ENCODE measurements around the gene OR52B6. TPM values are rescaled to one million over a fixed set of nuclear protein-coding genes. Genes with fewer than 3 reads are reported as not detected.

Gene OR52B6, protein sequence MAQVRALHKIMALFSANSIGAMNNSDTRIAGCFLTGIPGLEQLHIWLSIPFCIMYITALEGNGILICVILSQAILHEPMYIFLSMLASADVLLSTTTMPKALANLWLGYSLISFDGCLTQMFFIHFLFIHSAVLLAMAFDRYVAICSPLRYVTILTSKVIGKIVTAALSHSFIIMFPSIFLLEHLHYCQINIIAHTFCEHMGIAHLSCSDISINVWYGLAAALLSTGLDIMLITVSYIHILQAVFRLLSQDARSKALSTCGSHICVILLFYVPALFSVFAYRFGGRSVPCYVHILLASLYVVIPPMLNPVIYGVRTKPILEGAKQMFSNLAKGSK
- not detected in 2 replicates for total RNA-seq (2012; rRNA removed)

DNA sequence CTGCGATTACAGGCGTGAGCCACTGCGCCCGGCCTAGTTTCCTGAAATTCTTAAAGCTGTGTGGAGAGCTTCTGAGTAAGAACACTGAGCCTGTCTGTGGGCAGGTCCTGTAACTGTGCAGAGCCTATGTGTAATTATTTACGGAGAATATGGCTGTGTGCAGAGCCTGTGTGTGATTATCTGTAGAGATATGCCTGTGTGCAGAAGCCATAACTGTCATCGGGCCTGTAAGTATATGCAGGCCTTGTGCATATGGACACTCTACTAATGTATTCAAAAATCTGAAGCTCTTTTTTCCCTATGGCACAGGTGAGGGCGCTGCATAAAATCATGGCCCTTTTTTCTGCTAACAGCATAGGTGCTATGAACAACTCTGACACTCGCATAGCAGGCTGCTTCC is at the start of gene OR52B6:
Gene OR52B6, plus strand, starts transcription at position 301 of the 400 bp plus-strand sequence. Its CDS starts 0 bp downstream, at position 301.
- H3K9ac ChIP-seq (ENCODE audit: low read depth, low read length): no peak within 1 kb of the TSS
- H3K4me1 ChIP-seq (ENCODE audit: control insufficient read depth, insufficient read depth, low read length): no peaks in the 10 kb centered on the region
- peaks cover 3% of the 10 kb centered on the region for H3K27me3 ChIP-seq (ENCODE audit: control insufficient read depth, insufficient read depth, low read length)
- no peaks in the 10 kb centered on the region for H3K9me3 ChIP-seq (replicated peaks; ENCODE audit: low read length)
- no peak within 1 kb of the TSS for H3K4me2 ChIP-seq (ENCODE audit: low read length)
- no peaks in the 10 kb centered on the region for H3K36me3 ChIP-seq (ENCODE audit: insufficient read depth, low read length)
- no peak within 1 kb of the TSS for H3K4me3 ChIP-seq (ENCODE audit: low read length)

DNA sequence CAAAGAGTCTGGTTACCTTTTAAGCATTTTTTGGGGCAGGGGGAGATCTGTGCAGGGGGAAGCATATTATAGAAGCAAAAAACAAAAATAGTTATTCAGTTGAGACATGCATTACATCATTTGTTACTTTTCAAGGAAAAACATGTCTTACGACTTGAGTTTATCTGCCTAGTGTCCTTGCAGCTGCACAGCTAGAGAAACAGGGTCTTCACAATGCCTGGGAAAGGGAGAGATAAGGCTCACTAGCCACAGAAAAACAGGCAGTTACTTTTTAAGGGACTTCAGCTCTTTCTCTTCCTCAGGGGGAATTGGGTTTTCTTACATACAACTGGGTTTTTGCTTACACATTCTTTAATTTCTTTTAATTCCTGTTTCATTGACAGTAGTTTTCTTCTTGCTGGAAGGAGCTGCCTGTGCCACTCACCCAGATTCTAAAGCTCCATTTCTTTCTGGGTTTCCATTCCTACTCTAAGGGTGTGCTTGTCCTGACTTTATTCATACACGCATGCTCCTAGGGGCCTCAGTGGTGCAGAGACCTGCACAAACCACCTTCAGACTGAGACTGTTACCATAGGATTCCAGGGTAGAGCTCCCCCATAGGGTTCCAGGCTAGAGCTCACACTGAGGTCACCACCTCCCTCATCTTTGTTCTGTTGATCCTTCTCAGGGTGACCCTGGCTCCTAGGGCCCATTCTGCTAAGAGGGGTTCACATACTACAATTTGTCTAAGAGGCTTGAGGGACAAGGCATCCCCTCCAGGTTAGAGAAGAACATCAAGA is 49.4 kb upstream of the OR52B6 start:
- H3K4me3 ChIP-seq (ENCODE audit: low read length): no peak overlapping the region
- peaks cover 13% of the 10 kb centered on the region for H3K27me3 ChIP-seq (ENCODE audit: control insufficient read depth, insufficient read depth, low read length)
- H3K9me3 ChIP-seq (replicated peaks; ENCODE audit: low read length): no peaks in the 10 kb centered on the region
- H3K4me2 ChIP-seq (ENCODE audit: low read length): no peak overlapping the region
- H3K36me3 ChIP-seq (ENCODE audit: insufficient read depth, low read length): no peaks in the 10 kb centered on the region
- no peak overlapping the region for H3K9ac ChIP-seq (ENCODE audit: low read depth, low read length)
- no peaks in the 10 kb centered on the region for H3K4me1 ChIP-seq (ENCODE audit: control insufficient read depth, insufficient read depth, low read length)

DNA sequence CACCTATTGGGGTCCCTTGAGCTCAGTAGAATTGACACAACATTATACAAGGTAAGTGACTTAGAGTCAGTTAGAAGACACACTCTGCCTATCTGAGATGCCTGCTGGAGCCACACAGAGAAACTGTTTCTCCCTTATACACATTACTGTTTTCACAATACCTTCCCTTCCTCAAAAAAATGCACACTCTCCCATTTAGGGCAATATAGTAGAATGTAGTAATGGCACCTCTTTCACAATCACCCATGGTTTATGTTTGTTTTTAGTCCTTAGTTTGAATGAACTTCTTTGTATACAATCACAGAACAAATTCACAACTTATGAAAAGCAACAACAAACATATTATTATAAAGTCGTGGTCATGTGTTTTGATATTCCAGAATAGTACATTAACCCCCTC is 46.6 kb upstream of the OR52B6 start:
- H3K4me3 ChIP-seq (ENCODE audit: low read length): no peak overlapping the region
- H3K4me1 ChIP-seq (ENCODE audit: control insufficient read depth, insufficient read depth, low read length): no peaks in the 10 kb centered on the region
- no peaks in the 10 kb centered on the region for H3K9me3 ChIP-seq (replicated peaks; ENCODE audit: low read length)
- H3K4me2 ChIP-seq (ENCODE audit: low read length): no peak overlapping the region
- no peaks in the 10 kb centered on the region for H3K36me3 ChIP-seq (ENCODE audit: insufficient read depth, low read length)
- H3K27me3 ChIP-seq (ENCODE audit: control insufficient read depth, insufficient read depth, low read length): peaks cover 11% of the 10 kb centered on the region
- no peak overlapping the region for H3K9ac ChIP-seq (ENCODE audit: low read depth, low read length)

DNA sequence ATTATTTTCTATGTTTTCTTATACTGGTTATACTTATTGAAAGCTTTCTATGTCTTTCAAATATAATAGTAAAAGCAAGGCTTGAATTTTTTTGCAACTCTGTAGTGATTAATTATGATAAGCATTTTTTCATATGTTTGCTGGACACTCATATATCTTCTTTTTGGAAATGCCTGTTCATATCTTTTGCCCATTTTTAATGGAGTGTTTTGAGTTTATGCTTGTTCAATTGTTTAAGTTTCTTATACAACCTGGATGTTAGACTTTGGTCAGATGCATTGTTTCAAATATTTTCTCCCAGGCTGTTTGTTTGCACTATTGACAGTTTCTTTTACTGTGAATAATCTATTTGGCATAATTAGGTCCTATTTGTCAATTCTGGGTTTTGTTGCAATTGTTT is 44.2 kb upstream of the OR52B6 start:
- H3K36me3 ChIP-seq (ENCODE audit: insufficient read depth, low read length): no peaks in the 10 kb centered on the region
- no peak overlapping the region for H3K4me3 ChIP-seq (ENCODE audit: low read length)
- H3K4me1 ChIP-seq (ENCODE audit: control insufficient read depth, insufficient read depth, low read length): no peaks in the 10 kb centered on the region
- H3K9ac ChIP-seq (ENCODE audit: low read depth, low read length): no peak overlapping the region
- H3K27me3 ChIP-seq (ENCODE audit: control insufficient read depth, insufficient read depth, low read length): peaks cover 10% of the 10 kb centered on the region
- no peak overlapping the region for H3K4me2 ChIP-seq (ENCODE audit: low read length)
- no peaks in the 10 kb centered on the region for H3K9me3 ChIP-seq (replicated peaks; ENCODE audit: low read length)

DNA sequence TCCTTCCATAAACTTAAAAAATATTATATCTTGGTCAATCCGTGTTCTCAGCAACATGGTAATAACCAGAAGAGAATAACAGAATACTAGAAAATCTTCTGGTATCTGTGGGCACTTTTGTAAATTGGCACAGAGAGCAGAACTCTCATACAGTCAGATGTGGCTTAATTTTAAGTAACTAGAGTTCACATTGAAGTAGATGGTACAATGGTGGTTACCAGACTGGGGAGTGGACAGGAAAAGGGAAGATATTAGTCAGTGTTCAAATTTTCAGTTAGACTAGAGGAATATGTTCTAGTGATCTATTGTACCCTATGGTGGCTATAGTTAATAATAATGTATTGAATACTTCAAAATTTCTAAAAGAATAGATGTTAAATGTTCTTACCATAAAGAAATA is 39.2 kb upstream of the OR52B6 start:
- Histone ChIP-seq H3K4me1 (ENCODE audit: control insufficient read depth, insufficient read depth, low read length) (no peaks in the 10 kb centered on the region), H3K27me3 (ENCODE audit: control insufficient read depth, insufficient read depth, low read length) (no peaks in the 10 kb centered on the region), H3K36me3 (ENCODE audit: insufficient read depth, low read length) (no peaks in the 10 kb centered on the region), H3K9ac (ENCODE audit: low read depth, low read length) (no peak overlapping the region), H3K4me3 (ENCODE audit: low read length) (no peak overlapping the region), H3K4me2 (ENCODE audit: low read length) (no peak overlapping the region), H3K9me3 (replicated peaks; ENCODE audit: low read length) (no peaks in the 10 kb centered on the region)

DNA sequence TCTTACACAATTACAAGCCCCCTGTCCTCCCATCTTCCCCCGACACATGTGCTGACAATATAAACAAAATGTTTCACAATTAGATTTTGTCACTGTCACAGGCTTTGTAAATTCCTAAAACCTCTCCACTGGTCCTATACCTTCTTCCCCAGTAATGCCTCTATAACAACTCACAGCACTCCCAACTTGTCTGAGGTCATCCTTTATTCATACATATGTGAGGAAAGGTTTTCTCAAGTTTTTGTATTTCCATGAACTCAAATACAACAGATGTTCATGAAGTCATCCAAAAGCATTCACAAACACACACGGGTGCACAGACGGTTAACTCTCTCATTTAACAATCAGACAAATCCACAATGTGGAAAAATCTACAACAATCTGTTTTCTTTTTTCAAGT is 34.2 kb upstream of the OR52B6 start:
- Histone ChIP-seq H3K9ac (ENCODE audit: low read depth, low read length) (no peak overlapping the region), H3K4me3 (ENCODE audit: low read length) (no peak overlapping the region)

DNA sequence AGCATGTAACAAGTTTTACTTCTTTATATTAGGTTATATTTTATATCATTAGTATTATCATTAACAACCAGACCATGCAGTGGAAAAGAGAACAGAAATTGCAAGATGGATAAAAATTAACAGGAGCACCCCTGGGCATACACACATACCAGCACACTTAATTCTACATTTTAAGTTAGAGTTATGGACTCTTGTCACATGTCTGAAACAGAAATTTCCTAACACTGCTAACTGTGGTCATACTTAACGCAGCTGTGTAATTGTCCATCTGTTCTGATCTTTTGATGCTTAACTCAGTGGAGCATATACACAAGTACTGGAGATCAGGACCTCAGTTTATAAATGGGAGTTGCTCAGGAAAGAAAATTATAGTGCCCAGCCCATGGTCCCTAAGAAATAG is 32.7 kb upstream of the OR52B6 start:
- Histone ChIP-seq H3K4me2 (ENCODE audit: low read length) (no peak overlapping the region), H3K4me1 (ENCODE audit: control insufficient read depth, insufficient read depth, low read length) (peaks cover 12% of the 10 kb centered on the region), H3K4me3 (ENCODE audit: low read length) (no peak overlapping the region), H3K9me3 (replicated peaks; ENCODE audit: low read length) (no peaks in the 10 kb centered on the region), H3K36me3 (ENCODE audit: insufficient read depth, low read length) (no peaks in the 10 kb centered on the region), H3K27me3 (ENCODE audit: control insufficient read depth, insufficient read depth, low read length) (no peaks in the 10 kb centered on the region), H3K9ac (ENCODE audit: low read depth, low read length) (no peak overlapping the region)

More for the DNA sequence above, 34.2 kb upstream of the OR52B6 start:
- Histone ChIP-seq H3K4me1 (ENCODE audit: control insufficient read depth, insufficient read depth, low read length) (peaks cover 12% of the 10 kb centered on the region), H3K9me3 (replicated peaks; ENCODE audit: low read length) (no peaks in the 10 kb centered on the region), H3K4me2 (ENCODE audit: low read length) (no peak overlapping the region), H3K27me3 (ENCODE audit: control insufficient read depth, insufficient read depth, low read length) (no peaks in the 10 kb centered on the region), H3K36me3 (ENCODE audit: insufficient read depth, low read length) (no peaks in the 10 kb centered on the region)

DNA sequence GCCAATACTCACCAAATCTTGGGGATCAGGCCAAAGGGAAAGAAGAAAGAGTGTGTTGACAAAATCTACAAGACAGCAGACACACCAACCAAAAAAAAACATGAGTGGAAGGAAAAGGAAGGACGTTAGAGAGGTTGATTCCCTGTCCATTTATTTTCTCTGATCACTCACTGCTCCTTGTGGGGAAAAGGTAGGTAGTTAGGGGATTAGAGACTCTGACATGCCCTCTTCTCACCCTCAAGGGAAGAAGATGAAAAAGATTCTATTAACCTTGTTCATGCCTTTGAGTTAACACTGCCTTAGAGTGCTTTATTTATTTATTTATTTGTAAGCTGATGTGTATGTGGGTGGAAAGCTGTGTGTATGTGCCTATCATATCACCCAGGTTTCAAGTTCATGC is 32.2 kb upstream of the OR52B6 start, which contains the start of gene OR52H1:
Gene OR52H1, minus strand, starts transcription at position 101 of the 400 bp plus-strand sequence. CDS start 3,035 bp downstream, outside the sequence.
- Histone ChIP-seq H3K4me2 (ENCODE audit: low read length) (no peak within 1 kb of the TSS), H3K4me3 (ENCODE audit: low read length) (no peak within 1 kb of the TSS), H3K27me3 (ENCODE audit: control insufficient read depth, insufficient read depth, low read length) (no peaks in the 10 kb centered on the region), H3K36me3 (ENCODE audit: insufficient read depth, low read length) (no peaks in the 10 kb centered on the region), H3K4me1 (ENCODE audit: control insufficient read depth, insufficient read depth, low read length) (peaks cover 12% of the 10 kb centered on the region), H3K9ac (ENCODE audit: low read depth, low read length) (no peak within 1 kb of the TSS), H3K9me3 (replicated peaks; ENCODE audit: low read length) (no peaks in the 10 kb centered on the region)

DNA sequence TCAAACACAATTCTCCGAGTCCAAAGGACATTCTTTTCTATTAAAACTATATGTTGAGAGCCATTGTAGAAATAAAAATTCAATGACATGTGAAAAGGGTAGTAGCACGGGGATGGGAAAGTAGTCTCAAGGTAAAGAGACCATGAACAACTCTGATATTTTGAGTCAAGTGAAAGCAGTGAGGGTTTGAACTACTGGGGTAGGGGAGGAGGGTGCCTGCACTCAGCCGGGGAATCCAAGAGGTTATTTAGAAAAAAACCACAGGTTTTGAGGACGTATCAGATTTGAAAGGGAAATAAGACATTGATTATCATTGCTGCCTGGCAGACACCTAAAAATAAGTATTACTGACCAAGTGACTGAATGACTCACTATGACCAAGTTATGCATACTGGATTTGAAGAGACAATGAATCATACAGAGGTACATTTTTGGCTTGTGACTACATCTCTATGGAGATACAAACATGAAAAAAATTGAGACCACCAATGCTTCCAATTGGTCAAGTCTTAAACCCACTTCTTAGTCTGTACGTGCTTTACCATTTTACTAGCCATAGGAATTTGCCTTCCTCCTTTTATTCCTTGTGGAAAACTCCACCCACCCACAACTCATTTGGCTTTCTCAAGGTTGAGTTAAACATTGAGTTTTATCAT is 30.1 kb upstream of the OR52B6 start:
- Histone ChIP-seq H3K4me1 (ENCODE audit: control insufficient read depth, insufficient read depth, low read length) (peaks cover 12% of the 10 kb centered on the region), H3K4me3 (ENCODE audit: low read length) (no peak overlapping the region), H3K36me3 (ENCODE audit: insufficient read depth, low read length) (no peaks in the 10 kb centered on the region), H3K9me3 (replicated peaks; ENCODE audit: low read length) (no peaks in the 10 kb centered on the region), H3K9ac (ENCODE audit: low read depth, low read length) (no peak overlapping the region), H3K27me3 (ENCODE audit: control insufficient read depth, insufficient read depth, low read length) (no peaks in the 10 kb centered on the region), H3K4me2 (ENCODE audit: low read length) (peak overlapping the region; percentile 54)

DNA sequence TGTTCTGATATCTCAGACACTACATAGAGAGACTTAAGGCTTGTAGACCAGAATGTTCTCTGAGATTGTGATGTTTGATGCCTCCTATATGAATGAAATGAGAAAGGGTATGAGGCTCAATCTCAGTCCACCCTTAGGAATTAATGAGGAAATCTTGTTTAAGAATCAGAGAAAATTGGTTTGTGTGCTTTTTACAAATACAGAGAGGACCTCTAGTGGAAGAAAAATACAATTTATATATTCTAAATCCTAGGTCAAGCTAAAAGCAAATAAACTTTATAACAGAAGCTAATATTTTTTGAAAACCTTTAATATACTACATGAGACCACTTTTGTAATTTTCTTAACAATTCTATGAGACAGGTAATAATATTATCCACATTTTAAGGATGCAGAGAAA is 27.3 kb upstream of the OR52B6 start:
- Histone ChIP-seq H3K4me3 (ENCODE audit: low read length) (no peak overlapping the region), H3K9ac (ENCODE audit: low read depth, low read length) (no peak overlapping the region), H3K4me2 (ENCODE audit: low read length) (no peak overlapping the region), H3K4me1 (ENCODE audit: control insufficient read depth, insufficient read depth, low read length) (peaks cover 12% of the 10 kb centered on the region), H3K27me3 (ENCODE audit: control insufficient read depth, insufficient read depth, low read length) (peaks cover 3% of the 10 kb centered on the region), H3K36me3 (ENCODE audit: insufficient read depth, low read length) (no peaks in the 10 kb centered on the region), H3K9me3 (replicated peaks; ENCODE audit: low read length) (no peaks in the 10 kb centered on the region)

DNA sequence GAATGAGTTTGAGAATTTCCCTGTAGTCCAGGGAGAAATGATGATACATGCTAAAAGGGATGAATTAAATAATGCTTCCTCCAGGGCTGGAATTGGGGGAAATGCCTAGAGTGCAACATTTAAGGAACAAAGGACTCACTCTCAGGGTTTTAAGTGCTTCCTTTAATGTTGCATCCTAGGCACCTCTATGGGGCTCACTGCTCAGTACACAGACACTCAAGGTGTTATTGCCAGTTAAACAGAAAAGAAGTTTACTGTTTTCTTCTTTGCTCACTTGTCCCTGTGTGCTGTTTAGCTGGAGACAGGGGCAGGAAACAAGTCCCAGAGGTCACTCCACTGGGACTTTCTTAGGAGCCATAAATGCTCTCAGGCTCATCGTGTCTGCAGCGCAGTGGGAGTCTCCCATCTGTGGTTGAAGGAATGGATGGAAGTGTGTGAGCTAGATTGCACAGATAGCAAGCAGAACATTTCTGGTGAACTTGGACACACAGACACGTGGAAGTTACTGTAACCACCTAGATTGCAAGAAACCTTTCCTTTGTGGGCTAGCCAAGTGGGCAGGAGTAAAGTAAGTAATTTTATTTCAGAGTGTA is 24.0 kb upstream of the OR52B6 start:
- Histone ChIP-seq H3K4me2 (ENCODE audit: low read length) (no peak overlapping the region), H3K36me3 (ENCODE audit: insufficient read depth, low read length) (no peaks in the 10 kb centered on the region), H3K9ac (ENCODE audit: low read depth, low read length) (no peak overlapping the region), H3K4me1 (ENCODE audit: control insufficient read depth, insufficient read depth, low read length) (no peaks in the 10 kb centered on the region), H3K4me3 (ENCODE audit: low read length) (no peak overlapping the region), H3K9me3 (replicated peaks; ENCODE audit: low read length) (no peaks in the 10 kb centered on the region), H3K27me3 (ENCODE audit: control insufficient read depth, insufficient read depth, low read length) (peaks cover 3% of the 10 kb centered on the region)

Data from skeletal muscle satellite cell (primary cell).